ENCODE measurements around the gene TEX53.

The TEX53 gene

DNA sequence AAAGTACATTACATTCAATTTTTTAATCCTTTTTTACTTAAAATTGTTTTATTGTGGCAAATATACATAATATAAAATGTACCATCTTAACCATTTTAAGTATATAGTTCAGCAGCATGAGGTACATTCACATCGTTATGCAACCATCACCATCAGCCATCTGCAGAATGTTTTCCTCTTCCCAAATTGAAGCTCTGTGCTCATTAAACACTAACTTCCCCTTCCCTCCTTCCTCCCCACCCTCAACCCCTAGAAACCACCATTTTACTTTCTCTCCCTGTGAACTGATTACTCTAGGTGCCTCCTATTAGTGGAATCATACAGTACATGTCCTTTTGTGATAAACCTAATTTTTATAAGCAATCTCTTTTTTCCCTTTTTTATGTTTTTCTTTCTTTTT is 15.6 kb downstream of the TEX53 start:
- Histone ChIP-seq H3K9ac (ENCODE audit: low read length in 2 of 2) (no peak overlapping the region), H3K36me3 (ENCODE audit: control insufficient read depth in 2 of 2, insufficient read depth in 2 of 2, low read length in 2 of 2) (peaks cover 33 to 40% of the 10 kb centered on the region in 2 donors), H3K4me1 (ENCODE audit: control insufficient read depth, insufficient read depth, low read length) (no peaks in the 10 kb centered on the region), H3K27me3 (ENCODE audit: control insufficient read depth in 1 of 2, insufficient read depth in 2 of 2, low read length in 2 of 2) (no peaks in the 10 kb centered on the region), H3K4me3 (ENCODE audit: low read length in 2 of 2) (no peak overlapping the region), H3K27ac (ENCODE audit: low read length) (no peak overlapping the region), H3K9me3 (ENCODE audit: control insufficient read depth in 2 of 2, low read length in 2 of 2) (no peaks in the 10 kb centered on the region)

GRCh38 chr9:114638404-114638803 is 19.2 kb downstream of the TEX53 start:
- Histone ChIP-seq H3K9me3 (ENCODE audit: control insufficient read depth in 2 of 2, low read length in 2 of 2) (no peaks in the 10 kb centered on the region), H3K9ac (ENCODE audit: low read length in 2 of 2) (no peak overlapping the region), H3K27me3 (ENCODE audit: control insufficient read depth in 1 of 2, insufficient read depth in 2 of 2, low read length in 2 of 2) (no peaks in the 10 kb centered on the region), H3K36me3 (ENCODE audit: control insufficient read depth in 2 of 2, insufficient read depth in 2 of 2, low read length in 2 of 2) (peaks cover 36 to 44% of the 10 kb centered on the region in 2 donors), H3K27ac (ENCODE audit: low read length) (no peak overlapping the region), H3K4me3 (ENCODE audit: low read length in 2 of 2) (no peak overlapping the region), H3K4me1 (ENCODE audit: control insufficient read depth, insufficient read depth, low read length) (no peaks in the 10 kb centered on the region)

DNA sequence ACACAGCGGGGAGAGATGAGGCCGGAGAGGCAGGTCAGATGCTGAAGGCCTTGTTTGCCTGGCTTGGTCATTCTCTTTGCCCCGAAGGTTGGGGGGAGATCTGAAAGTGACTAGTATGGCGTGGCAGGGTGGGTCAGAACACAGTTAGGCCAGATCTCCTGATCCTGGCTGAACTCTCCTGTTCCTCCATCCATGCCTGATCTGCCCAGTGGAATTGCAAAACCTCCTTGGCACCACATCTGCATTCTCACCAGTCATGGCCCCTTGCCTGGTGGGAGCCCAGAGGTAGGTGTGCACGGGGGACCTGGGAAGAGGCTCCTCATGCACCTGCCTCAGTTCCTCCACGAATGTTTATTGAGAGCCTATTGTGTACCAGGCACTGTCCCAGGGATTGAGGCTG is 23.2 kb downstream of the TEX53 start:
- peaks cover 55 to 61% of the 10 kb centered on the region in 2 donors for H3K36me3 ChIP-seq (ENCODE audit: control insufficient read depth in 2 of 2, insufficient read depth in 2 of 2, low read length in 2 of 2)
- no peaks in the 10 kb centered on the region for H3K4me1 ChIP-seq (ENCODE audit: control insufficient read depth, insufficient read depth, low read length)
- no peaks in the 10 kb centered on the region for H3K9me3 ChIP-seq (ENCODE audit: control insufficient read depth in 2 of 2, low read length in 2 of 2)
- H3K27ac ChIP-seq (ENCODE audit: low read length) = no peak overlapping the region
- H3K27me3 ChIP-seq (ENCODE audit: control insufficient read depth in 1 of 2, insufficient read depth in 2 of 2, low read length in 2 of 2) = no peaks in the 10 kb centered on the region
- no peak overlapping the region for H3K4me3 ChIP-seq (ENCODE audit: low read length in 2 of 2)
- no peak overlapping the region for H3K9ac ChIP-seq (ENCODE audit: low read length in 2 of 2)

DNA sequence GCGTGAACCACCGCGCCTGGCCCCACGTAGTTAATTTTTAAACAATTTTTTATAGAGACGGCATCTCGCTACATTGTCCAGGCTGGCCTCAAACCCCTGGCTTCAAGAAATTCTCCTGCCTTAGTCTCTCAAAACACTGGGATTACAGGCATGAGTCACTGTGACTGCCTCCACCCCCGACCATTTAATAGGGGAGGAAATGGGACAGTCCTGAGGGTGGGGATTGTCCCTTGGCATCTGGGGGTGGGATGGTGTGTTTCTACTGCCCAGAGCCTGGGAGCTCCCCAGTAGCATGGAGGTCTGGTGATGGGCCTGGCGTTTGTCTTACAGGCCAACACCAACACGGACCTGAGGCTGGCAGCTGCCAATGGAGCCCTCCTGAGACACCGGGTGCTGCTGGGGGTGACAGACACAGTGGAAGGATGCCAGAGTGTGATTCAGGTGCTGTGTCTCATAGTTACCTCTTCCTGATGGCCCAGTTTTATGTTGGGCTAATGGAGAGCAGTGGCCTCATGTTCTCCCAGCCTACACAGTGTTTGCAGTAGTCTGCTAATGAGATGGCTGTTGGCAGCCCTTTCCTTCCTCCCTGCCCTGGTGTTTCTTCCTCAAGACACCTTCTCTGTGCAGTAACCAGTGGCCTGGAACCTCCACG is 24.0 kb downstream of the TEX53 start:
- Histone ChIP-seq H3K9me3 (ENCODE audit: control insufficient read depth in 2 of 2, low read length in 2 of 2) (no peaks in the 10 kb centered on the region), H3K36me3 (ENCODE audit: control insufficient read depth in 2 of 2, insufficient read depth in 2 of 2, low read length in 2 of 2) (peaks cover 55 to 63% of the 10 kb centered on the region in 2 donors), H3K4me1 (ENCODE audit: control insufficient read depth, insufficient read depth, low read length) (no peaks in the 10 kb centered on the region), H3K9ac (ENCODE audit: low read length in 2 of 2) (no peak overlapping the region), H3K27ac (ENCODE audit: low read length) (no peak overlapping the region), H3K27me3 (ENCODE audit: control insufficient read depth in 1 of 2, insufficient read depth in 2 of 2, low read length in 2 of 2) (no peaks in the 10 kb centered on the region), H3K4me3 (ENCODE audit: low read length in 2 of 2) (no peak overlapping the region)

DNA sequence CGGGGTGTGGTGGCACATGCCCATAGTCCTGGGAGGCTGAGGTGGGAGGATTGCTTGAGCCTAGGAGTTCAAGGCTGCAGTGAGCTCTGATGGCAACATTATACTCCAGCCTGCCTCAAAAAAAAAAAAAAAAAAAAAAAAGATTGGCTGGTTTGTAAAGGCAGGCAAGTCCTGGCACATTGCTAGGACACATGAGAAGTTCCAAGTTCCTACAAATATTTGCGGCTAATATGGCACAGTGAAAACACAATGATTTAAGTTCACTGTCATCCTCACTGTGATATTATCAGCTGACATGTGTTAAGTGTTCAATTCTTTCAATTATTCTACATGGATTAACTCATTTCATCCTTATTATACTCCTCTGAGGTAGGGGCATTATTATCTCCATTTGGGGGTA is 26.4 kb downstream of the TEX53 start:
- Histone ChIP-seq H3K4me1 (ENCODE audit: control insufficient read depth, insufficient read depth, low read length) (no peaks in the 10 kb centered on the region), H3K27me3 (ENCODE audit: control insufficient read depth in 1 of 2, insufficient read depth in 2 of 2, low read length in 2 of 2) (no peaks in the 10 kb centered on the region), H3K36me3 (ENCODE audit: control insufficient read depth in 2 of 2, insufficient read depth in 2 of 2, low read length in 2 of 2) (peaks cover 60 to 68% of the 10 kb centered on the region in 2 donors), H3K9ac (ENCODE audit: low read length in 2 of 2) (no peak overlapping the region), H3K27ac (ENCODE audit: low read length) (no peak overlapping the region), H3K4me3 (ENCODE audit: low read length in 2 of 2) (no peak overlapping the region), H3K9me3 (ENCODE audit: control insufficient read depth in 2 of 2, low read length in 2 of 2) (no peaks in the 10 kb centered on the region)

DNA sequence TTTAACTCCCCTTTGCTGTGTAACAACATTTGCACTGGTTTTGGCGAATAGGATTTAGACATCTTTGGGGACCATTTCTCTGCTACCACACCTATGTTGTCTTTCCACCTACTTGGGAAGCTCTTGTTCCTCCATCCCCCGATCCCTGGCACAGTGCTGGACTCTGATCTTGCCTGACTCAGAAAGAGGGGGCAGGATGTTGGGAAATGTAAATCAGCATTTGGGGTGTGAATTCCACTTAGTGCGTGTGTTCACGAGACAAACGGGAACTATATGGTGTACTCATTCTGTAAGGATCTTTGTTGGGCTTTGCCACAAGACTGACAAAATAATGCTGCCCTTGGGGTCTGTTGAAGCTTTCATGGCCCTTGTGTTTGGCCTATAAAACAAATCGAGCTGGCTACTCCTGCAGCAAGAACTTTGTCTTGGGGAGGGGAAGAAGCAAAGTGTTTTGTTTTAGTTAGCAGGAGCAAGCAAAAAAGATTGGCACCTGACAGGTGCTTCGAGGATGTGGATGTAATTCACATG is 28.0 kb downstream of the TEX53 start:
- Histone ChIP-seq H3K4me3 (ENCODE audit: low read length in 2 of 2) (no peak overlapping the region), H3K36me3 (ENCODE audit: control insufficient read depth in 2 of 2, insufficient read depth in 2 of 2, low read length in 2 of 2) (peaks cover 58 to 60% of the 10 kb centered on the region in 2 donors), H3K27ac (ENCODE audit: low read length) (no peak overlapping the region), H3K9ac (ENCODE audit: low read length in 2 of 2) (no peak overlapping the region), H3K4me1 (ENCODE audit: control insufficient read depth, insufficient read depth, low read length) (no peaks in the 10 kb centered on the region), H3K27me3 (ENCODE audit: control insufficient read depth in 1 of 2, insufficient read depth in 2 of 2, low read length in 2 of 2) (no peaks in the 10 kb centered on the region), H3K9me3 (ENCODE audit: control insufficient read depth in 2 of 2, low read length in 2 of 2) (no peaks in the 10 kb centered on the region)

DNA sequence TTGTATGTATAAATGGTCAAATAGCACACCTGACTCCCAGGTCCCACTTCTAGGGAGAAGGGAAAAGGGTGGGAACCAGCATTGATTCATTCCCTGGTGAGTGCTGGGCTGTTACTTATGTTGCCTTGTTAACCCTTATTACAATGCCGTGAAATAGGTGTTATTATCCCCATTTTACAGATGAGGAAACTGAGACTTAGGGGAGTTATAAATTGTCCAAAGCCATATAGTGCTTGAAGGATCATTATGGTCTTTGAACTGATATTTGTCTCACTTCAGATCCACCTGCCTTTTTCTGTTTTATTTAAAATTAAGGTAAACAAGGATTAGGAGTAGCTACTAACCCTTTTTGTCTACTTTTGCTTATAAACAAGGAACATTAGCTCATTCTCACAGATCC is 30.1 kb downstream of the TEX53 start:
- H3K4me3 ChIP-seq (ENCODE audit: low read length in 2 of 2) = no peak overlapping the region
- no peak overlapping the region for H3K9ac ChIP-seq (ENCODE audit: low read length in 2 of 2)
- H3K27me3 ChIP-seq (ENCODE audit: control insufficient read depth in 1 of 2, insufficient read depth in 2 of 2, low read length in 2 of 2) = no peaks in the 10 kb centered on the region
- H3K4me1 ChIP-seq (ENCODE audit: control insufficient read depth, insufficient read depth, low read length) = no peaks in the 10 kb centered on the region
- H3K27ac ChIP-seq (ENCODE audit: low read length) = no peak overlapping the region
- H3K36me3 ChIP-seq (ENCODE audit: control insufficient read depth in 2 of 2, insufficient read depth in 2 of 2, low read length in 2 of 2) = peaks cover 46 to 47% of the 10 kb centered on the region in 2 donors
- no peaks in the 10 kb centered on the region for H3K9me3 ChIP-seq (ENCODE audit: control insufficient read depth in 2 of 2, low read length in 2 of 2)

DNA sequence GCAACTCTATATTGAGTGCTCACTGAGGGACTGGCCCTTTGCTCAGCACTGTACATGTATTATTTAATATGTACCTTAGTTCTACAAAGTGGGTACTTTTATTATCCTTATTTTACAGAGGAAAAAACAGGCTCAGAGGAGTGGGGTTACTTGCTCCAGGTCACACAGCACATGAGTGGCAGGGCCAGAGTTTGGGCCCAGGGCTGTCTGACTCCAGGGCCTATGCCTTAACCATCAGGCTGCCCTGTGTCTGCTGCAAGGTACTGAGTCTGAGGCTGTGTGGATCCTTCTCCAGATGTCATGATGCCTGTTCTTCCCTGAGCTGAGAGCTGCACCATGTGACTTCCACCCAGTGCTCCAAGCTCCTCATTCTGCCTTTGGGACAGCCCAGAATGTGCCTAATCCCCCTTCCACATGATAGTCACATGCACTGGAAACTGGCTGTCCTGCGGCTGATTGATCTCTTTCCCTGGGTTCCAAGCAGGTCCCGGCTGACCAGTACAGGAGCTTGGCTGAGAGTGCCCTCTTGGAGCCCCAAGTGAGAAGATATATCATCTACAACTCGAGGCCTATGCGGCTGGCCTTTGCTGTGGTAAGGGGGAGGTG is 31.1 kb downstream of the TEX53 start:
- H3K36me3 ChIP-seq (ENCODE audit: control insufficient read depth in 2 of 2, insufficient read depth in 2 of 2, low read length in 2 of 2) = peaks cover 38 to 47% of the 10 kb centered on the region in 2 donors
- no peak overlapping the region for H3K9ac ChIP-seq (ENCODE audit: low read length in 2 of 2)
- H3K4me1 ChIP-seq (ENCODE audit: control insufficient read depth, insufficient read depth, low read length) = no peaks in the 10 kb centered on the region
- no peaks in the 10 kb centered on the region for H3K27me3 ChIP-seq (ENCODE audit: control insufficient read depth in 1 of 2, insufficient read depth in 2 of 2, low read length in 2 of 2)
- H3K4me3 ChIP-seq (ENCODE audit: low read length in 2 of 2) = no peak overlapping the region
- no peak overlapping the region for H3K27ac ChIP-seq (ENCODE audit: low read length)
- no peaks in the 10 kb centered on the region for H3K9me3 ChIP-seq (ENCODE audit: control insufficient read depth in 2 of 2, low read length in 2 of 2)

DNA sequence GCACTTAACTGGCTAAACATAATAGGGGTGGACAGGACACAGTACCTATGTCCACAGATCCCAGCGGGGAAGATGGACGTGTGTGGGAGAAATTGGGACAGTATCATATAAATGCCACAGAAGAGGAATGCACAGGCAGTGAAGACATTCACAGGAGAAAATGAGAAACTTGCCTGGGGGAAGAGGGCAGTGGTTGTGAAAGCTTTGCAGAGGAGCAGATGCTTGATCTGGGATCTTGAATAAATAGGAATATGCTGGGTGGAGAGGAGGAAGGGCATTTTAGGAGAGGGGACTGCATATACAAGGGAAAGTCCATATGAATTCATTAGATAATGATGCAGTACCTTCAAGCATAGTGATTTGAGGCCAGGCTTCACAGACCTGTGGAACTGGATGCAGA is 32.9 kb downstream of the TEX53 start:
- Histone ChIP-seq H3K27ac (ENCODE audit: low read length) (no peak overlapping the region), H3K9ac (ENCODE audit: low read length in 2 of 2) (no peak overlapping the region), H3K27me3 (ENCODE audit: control insufficient read depth in 1 of 2, insufficient read depth in 2 of 2, low read length in 2 of 2) (no peaks in the 10 kb centered on the region), H3K9me3 (ENCODE audit: control insufficient read depth in 2 of 2, low read length in 2 of 2) (no peaks in the 10 kb centered on the region), H3K4me3 (ENCODE audit: low read length in 2 of 2) (no peak overlapping the region), H3K36me3 (ENCODE audit: control insufficient read depth in 2 of 2, insufficient read depth in 2 of 2, low read length in 2 of 2) (peaks cover 24 to 31% of the 10 kb centered on the region in 2 donors), H3K4me1 (ENCODE audit: control insufficient read depth, insufficient read depth, low read length) (no peaks in the 10 kb centered on the region)

DNA sequence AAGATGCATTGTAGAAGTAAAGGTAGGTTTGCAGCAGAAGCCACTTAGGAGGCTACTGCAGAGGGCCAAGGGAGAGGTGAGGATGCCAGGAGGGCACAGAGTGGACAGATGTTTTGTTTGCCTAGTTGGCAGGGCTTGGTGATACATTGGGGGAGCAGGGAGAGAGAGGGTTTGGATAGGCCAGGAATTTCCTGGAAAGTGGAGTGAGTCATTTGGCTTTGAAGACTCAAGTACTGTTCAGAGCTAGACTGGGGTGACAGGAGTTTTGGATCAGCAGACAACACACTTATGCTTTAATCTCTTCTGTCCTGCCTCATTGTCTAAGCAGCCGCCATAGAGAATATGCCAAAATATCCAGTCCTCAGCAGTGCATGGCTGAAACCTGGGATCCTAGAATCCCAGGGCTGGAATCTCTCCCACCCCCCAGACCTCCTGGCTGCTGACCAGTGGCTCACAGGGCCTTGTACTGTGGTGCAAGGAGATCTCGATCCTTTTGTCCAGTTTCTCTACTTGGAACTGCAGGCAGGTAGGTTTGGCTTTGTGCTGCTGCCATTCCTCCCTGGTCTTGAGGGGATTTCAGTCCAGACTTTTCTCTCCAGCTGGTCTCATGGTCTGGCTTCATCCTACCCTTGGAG is 35.5 kb downstream of the TEX53 start:
- Histone ChIP-seq H3K27me3 (ENCODE audit: control insufficient read depth in 1 of 2, insufficient read depth in 2 of 2, low read length in 2 of 2) (no peaks in the 10 kb centered on the region), H3K27ac (ENCODE audit: low read length) (no peak overlapping the region), H3K4me3 (ENCODE audit: low read length in 2 of 2) (no peak overlapping the region), H3K4me1 (ENCODE audit: control insufficient read depth, insufficient read depth, low read length) (no peaks in the 10 kb centered on the region), H3K36me3 (ENCODE audit: control insufficient read depth in 2 of 2, insufficient read depth in 2 of 2, low read length in 2 of 2) (peaks cover 10 to 20% of the 10 kb centered on the region in 2 donors), H3K9me3 (ENCODE audit: control insufficient read depth in 2 of 2, low read length in 2 of 2) (no peaks in the 10 kb centered on the region), H3K9ac (ENCODE audit: low read length in 2 of 2) (no peak overlapping the region)

GRCh38 chr9:114621561-114621960 is 36.0 kb downstream of the TEX53 start:
- Histone ChIP-seq H3K27ac (ENCODE audit: low read length) (no peak overlapping the region), H3K27me3 (ENCODE audit: control insufficient read depth in 1 of 2, insufficient read depth in 2 of 2, low read length in 2 of 2) (no peaks in the 10 kb centered on the region), H3K9me3 (ENCODE audit: control insufficient read depth in 2 of 2, low read length in 2 of 2) (no peaks in the 10 kb centered on the region), H3K36me3 (ENCODE audit: control insufficient read depth in 2 of 2, insufficient read depth in 2 of 2, low read length in 2 of 2) (peaks cover 6 to 15% of the 10 kb centered on the region in 2 donors), H3K9ac (ENCODE audit: low read length in 2 of 2) (no peak overlapping the region), H3K4me3 (ENCODE audit: low read length in 2 of 2) (no peak overlapping the region), H3K4me1 (ENCODE audit: control insufficient read depth, insufficient read depth, low read length) (no peaks in the 10 kb centered on the region)
